NB4 (cell line): ENCODE results near the gene LDHAL6A.

Source experiments
- CTCF ChIP-seq: IDR thresholded peaks from one replicate; pipeline ENCODE4 v1.5.1; 2012; ENCODE audit warnings: low read depth, low read length
- MAX ChIP-seq: IDR thresholded peaks from 2 replicates; pipeline ENCODE4 v1.6.1; 2011; ENCODE audit warnings: low read depth, low read length
- MYC ChIP-seq: IDR thresholded peaks from 2 replicates; pipeline ENCODE4 v1.6.1; 2011; ENCODE audit warnings: low read depth, low read length
- POLR2A ChIP-seq: IDR thresholded peaks from 2 replicates; pipeline ENCODE4 v1.6.1; 2011; ENCODE audit warnings: mild to moderate bottlenecking; ENCODE audit not compliant: insufficient read length; ENCODE audit errors: extremely low read depth

GRCh38 chr11:18463439-18463838 lies 7.8 kb downstream of the LDHAL6A start:
- TF ChIP-seq CTCF (no peak), POLR2A (no peak), MAX (no peak), MYC (no peak)
